NCI-H1436 treated with DMSO at 0.1 percent for 48 hours (cell line): Measurements from ENCODE around the gene DCAF11.
A peak's percentile ranks its signal among the peaks of the same experiment; 100 is the strongest.

ENCODE experiments used
- DNase-seq: peaks from one replicate; lab custom pipeline; 2025; lab: John Stamatoyannopoulos, UW

Gene DCAF11

GRCh38 chr14:24139272-24139934, 24.8 kb downstream of the DCAF11 start:
- no peak for DNase-seq

- peak; percentile 99 for DNase-seq
Observed at GRCh38 chr14:24141097-24141880, 26.7 kb downstream of the DCAF11 start, which contains the start of gene EMC9. Gene EMC9, minus strand, starts transcription at chr14:24141591. Its CDS starts 287 bp downstream, at chr14:24141304.

GRCh38 chr14:24143511-24143910, 28.9 kb downstream of the DCAF11 start:
- DNase-seq: no peak

- DNase-seq: no peak
Observed at GRCh38 chr14:24144451-24144850, 29.9 kb downstream of the DCAF11 start.

- DNase-seq: no peak
Observed at GRCh38 chr14:24145219-24145618, 30.6 kb downstream of the DCAF11 start.

GRCh38 chr14:24145690-24146452, 31.3 kb downstream of the DCAF11 start:
- no peak for DNase-seq

- DNase-seq: peak; percentile 87
Observed at GRCh38 chr14:24146453-24146977, 31.9 kb downstream of the DCAF11 start, which contains the start of gene PSME2. Gene PSME2, minus strand, starts transcription at chr14:24146610. Its CDS starts 29 bp downstream, at chr14:24146581.

- peak; percentile 93 for DNase-seq
Observed at GRCh38 chr14:24146978-24147760, 32.6 kb downstream of the DCAF11 start, which contains the start of gene RNF31. Gene RNF31, plus strand, starts transcription at chr14:24147498. Its CDS starts 201 bp downstream, at chr14:24147699.

- DNase-seq: no peak
Observed at GRCh38 chr14:24147761-24148428, 33.3 kb downstream of the DCAF11 start.

GRCh38 chr14:24149302-24149969, 34.9 kb downstream of the DCAF11 start:
- no peak for DNase-seq

GRCh38 chr14:24150061-24150460, 35.5 kb downstream of the DCAF11 start:
- no peak for DNase-seq

- DNase-seq: no peak
Observed at GRCh38 chr14:24150567-24150966, 36.0 kb downstream of the DCAF11 start.

- DNase-seq: no peak
Observed at GRCh38 chr14:24150993-24151392, 36.4 kb downstream of the DCAF11 start.

- DNase-seq: no peak
Observed at GRCh38 chr14:24151404-24152080, 37.0 kb downstream of the DCAF11 start.

- DNase-seq: no peak
Observed at GRCh38 chr14:24155100-24155499, 40.5 kb downstream of the DCAF11 start.

GRCh38 chr14:24156840-24157239, 42.3 kb downstream of the DCAF11 start:
- no peak for DNase-seq

- DNase-seq: no peak
Observed at GRCh38 chr14:24157331-24157730, 42.8 kb downstream of the DCAF11 start.

GRCh38 chr14:24159777-24160498, 45.4 kb downstream of the DCAF11 start:
- DNase-seq: no peak

GRCh38 chr14:24160499-24160849, 45.9 kb downstream of the DCAF11 start:
- no peak for DNase-seq
